ENCODE measurements around the gene ICAM1. TPM values are rescaled to one million over a fixed set of nuclear protein-coding genes. Genes with fewer than 3 reads are reported as not detected.
A peak's percentile ranks its signal among the peaks of the same experiment; 100 is the strongest.
"Not testable (repeated sequence)": the region's sequence is repeated elsewhere in the genome, so short reads cannot be mapped to it uniquely, and the experiment has no call there.

The ICAM1 gene
- total RNA-seq, 1 experiment from 2014 or later: 0.85 TPM

DNA sequence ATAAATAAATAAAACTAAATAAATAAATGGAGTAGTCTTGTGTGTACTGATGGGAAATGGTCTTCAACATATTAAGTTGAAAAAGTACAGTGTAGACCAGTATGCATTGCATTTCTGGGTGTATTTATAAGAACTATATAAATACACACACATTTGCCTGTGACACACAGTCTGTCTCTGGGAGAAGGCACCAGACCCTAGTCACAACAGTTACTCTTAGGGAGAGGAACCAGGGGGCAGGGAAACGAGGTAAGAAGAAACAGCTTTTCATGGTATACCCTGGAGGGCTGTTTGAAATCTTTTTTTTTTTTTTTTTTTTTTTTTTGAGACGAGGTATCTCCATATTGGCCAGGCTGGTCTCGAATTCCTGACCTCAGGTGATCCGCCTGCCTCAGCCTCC, 37.0 kb upstream of the ICAM1 start:
- Histone ChIP-seq H3K27me3 (no peaks in the 10 kb centered on the region), H3K4me1 (peaks cover 3% of the 10 kb centered on the region; the same call in 1 of the 2 replicates), H3K36me3 (no peaks in the 10 kb centered on the region), H3K9me3 (replicated peaks) (no peaks in the 10 kb centered on the region), H3K4me3 (no peak overlapping the region), H3K27ac (no peak overlapping the region)
- no peak for DNase-seq

DNA sequence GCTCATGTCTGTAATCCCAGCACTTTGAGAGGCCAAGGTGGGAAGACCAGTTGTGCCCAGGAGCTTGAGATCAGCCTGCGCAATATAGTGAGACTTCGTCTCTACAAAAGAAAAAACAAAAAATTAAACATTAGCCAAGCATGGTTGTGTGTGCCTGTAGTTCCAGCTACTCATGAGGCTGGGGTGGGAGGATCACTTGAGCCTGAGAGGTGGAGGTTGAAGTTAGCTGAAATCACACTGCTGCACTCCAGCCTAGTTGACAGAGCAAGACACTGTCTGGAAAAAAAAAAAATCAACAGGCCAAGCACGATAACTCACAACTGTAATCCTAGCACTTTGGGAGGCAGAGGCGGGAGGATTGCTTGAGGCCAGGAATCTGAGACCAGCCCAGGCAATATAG, 35.9 kb upstream of the ICAM1 start:
- H3K4me1 ChIP-seq: peaks cover 3% of the 10 kb centered on the region; the same call in 1 of the 2 replicates
- H3K9me3 ChIP-seq (replicated peaks): no peaks in the 10 kb centered on the region
- H3K4me3 ChIP-seq: no peak overlapping the region
- no peaks in the 10 kb centered on the region for H3K36me3 ChIP-seq
- no peak overlapping the region for H3K27ac ChIP-seq
- DNase-seq: no peak
- no peaks in the 10 kb centered on the region for H3K27me3 ChIP-seq

DNA sequence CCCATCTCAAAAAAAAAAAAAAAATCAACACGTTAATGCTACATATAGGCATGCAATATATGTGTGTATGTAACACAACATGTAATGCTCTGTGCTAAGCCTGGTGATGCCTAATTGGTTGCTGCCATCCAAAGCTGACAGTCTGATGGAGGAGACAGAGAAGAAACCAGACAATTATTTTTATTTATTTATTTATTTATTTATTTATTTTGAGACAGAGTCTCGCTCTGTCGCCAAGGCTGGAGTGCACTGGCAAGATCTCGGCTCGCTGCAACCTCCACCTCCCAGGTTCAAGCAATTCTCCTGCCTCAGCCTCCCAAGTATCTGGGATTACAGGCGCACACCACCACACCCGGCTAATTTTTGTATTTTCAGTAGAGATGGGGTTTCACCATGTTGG, 35.5 kb upstream of the ICAM1 start:
- H3K4me3 ChIP-seq; DNase-seq; H3K27ac ChIP-seq; H3K27me3 ChIP-seq; H3K36me3 ChIP-seq; H3K9me3 ChIP-seq (replicated peaks); H3K4me1 ChIP-seq: not testable (repeated sequence)

DNA sequence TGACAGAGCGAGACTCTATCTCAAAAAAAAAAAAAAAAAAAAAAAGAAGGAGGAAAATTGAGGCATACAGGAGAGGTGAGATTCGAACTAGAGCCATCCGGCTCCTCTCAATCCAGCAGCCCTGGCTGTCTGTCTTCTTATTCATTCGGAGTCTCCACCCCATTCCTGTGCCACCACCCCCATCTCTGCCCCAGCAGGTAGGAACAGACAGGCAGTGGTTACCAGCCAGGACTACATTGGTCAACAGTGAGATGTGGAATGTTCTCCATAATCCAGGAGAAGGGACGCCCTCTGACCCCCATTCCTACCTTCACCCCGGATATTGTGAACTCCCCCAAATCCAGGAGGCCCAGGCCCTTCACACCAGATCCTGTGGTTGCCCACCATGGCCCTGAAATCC, 33.2 kb upstream of the ICAM1 start:
- no peak for DNase-seq
- Histone ChIP-seq H3K4me3 (no peak overlapping the region), H3K27ac (no peak overlapping the region), H3K27me3 (no peaks in the 10 kb centered on the region), H3K36me3 (no peaks in the 10 kb centered on the region), H3K4me1 (peaks cover 3% of the 10 kb centered on the region; the same call in 1 of the 2 replicates), H3K9me3 (replicated peaks) (no peaks in the 10 kb centered on the region)

DNA sequence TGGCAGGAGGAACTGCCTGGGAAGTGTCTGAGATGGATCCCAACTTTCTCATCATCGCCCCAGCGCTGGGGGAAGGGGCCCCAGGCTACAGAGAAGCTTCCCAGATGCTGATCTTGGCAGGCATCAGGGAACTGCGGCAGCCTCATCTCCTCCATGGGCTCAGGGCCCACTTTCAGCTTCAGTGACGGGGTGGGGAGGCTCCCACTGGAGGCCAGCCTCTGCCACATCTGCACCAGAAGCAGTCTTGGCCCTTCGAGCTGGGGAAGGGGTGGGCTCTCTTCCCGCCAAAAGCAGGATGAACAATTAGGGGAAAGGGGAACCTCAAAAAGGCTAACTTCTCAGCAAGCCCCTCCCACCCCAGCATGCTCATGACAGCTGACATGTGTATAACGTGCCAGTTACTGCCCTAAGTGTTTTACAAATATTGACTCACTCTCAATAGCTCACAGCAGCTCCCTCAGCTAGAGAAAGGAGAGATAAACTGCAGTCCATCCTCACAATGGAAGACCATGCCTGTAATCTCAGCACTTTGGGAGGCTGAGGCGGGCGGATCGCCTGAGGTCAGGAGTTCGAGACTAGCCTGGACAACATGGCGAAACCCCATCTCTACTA, 32.6 kb upstream of the ICAM1 start:
- Histone ChIP-seq H3K4me1 (peaks cover 3% of the 10 kb centered on the region; the same call in 1 of the 2 replicates), H3K4me3 (no peak overlapping the region), H3K36me3 (no peaks in the 10 kb centered on the region), H3K9me3 (replicated peaks) (no peaks in the 10 kb centered on the region), H3K27ac (no peak overlapping the region), H3K27me3 (no peaks in the 10 kb centered on the region)
- DNase-seq: no peak

DNA sequence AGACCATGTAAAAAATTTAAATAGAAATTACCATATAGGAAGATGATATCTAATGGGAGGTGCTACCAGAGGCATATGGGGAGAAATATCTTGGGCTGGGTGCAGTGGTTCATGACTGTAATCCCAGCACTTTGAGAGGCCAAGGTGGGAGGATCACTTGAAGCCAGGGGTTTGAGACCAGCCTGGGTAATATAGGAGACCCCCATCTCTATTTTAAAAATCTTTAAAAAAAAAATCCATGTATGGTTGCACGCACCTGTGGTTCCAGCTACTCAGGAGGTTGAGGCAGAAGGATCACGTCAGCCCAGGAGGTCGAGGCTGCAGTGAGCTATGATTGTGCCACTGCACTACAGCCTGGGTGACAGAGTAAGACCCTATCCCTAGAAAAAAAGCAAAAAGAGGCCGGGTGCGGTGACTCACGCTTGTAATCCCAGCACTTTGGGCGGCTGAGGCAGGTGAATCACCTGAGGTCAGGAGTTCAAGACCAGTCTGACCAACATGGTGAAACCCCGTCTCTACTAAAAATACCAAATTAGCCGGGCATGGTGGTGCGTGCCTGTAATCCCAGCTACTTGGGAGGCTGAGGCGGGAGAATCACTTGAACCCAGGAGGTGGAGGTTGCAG, 29.0 kb upstream of the ICAM1 start:
- not testable (repeated sequence) for H3K27me3 ChIP-seq; H3K9me3 ChIP-seq (replicated peaks); H3K4me3 ChIP-seq; H3K4me1 ChIP-seq; H3K27ac ChIP-seq; DNase-seq; H3K36me3 ChIP-seq

DNA sequence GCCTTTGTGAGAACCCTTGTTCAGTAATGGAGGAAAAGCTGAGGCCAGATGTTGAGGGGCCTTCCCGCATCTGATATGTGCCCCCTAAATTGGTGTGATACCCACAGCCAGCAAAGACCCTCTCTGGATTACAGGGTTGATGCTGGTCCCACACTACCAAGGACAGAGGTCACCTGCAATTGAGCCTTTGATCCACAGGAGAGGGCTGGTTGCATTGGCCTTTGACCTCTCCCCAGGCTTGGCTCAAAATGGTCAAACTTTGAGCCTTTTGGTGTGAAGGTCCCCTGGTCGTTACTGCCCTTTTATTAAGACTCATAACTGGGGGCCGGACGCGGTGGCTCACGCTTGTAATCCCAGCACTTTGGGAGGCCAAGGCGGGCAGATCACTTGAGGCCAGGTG, 27.3 kb upstream of the ICAM1 start:
- DNase-seq: no peak
- H3K36me3 ChIP-seq: no peaks in the 10 kb centered on the region
- no peaks in the 10 kb centered on the region for H3K4me1 ChIP-seq
- H3K27me3 ChIP-seq: no peaks in the 10 kb centered on the region
- H3K27ac ChIP-seq: no peak overlapping the region
- no peaks in the 10 kb centered on the region for H3K9me3 ChIP-seq (replicated peaks)
- no peak overlapping the region for H3K4me3 ChIP-seq

DNA sequence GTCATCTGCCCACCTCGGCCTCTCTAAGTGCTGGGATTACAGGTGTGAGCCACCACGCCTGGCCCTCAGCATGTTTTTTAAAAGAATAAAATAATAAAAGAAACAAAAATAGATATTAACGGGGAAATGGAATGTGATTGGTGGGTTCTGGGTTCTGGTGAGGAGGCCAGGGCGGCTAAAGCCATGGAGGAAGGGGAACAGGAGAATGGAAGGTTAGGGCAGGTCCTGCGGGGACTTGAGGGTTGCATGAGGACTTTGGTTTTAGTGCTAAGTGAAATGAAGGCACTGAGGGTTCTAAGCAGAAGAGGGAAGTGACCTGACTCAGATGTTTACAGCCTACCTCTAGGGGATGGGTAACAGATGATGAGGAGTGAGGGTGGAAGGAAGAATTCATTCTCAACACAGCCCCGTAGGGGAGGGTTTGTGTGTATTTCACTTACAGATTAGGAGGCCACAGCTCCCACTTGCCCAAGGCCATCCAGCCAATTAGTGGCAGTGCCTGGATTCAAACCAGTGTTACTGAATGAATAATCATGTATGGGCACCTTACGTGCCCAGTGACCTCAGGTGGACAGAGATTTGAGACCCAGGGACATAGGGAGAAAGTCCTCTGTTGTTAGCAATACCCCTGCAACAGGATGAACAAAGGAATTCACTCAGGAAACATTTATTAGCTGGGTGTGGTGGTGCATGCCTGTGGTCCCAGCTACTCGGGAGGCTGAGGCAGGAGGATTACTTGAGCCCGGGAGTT, 25.6 kb upstream of the ICAM1 start:
- DNase-seq: no peak
- H3K9me3 ChIP-seq (replicated peaks): no peaks in the 10 kb centered on the region
- no peak overlapping the region for H3K27ac ChIP-seq
- no peaks in the 10 kb centered on the region for H3K4me1 ChIP-seq
- no peaks in the 10 kb centered on the region for H3K27me3 ChIP-seq
- H3K4me3 ChIP-seq: no peak overlapping the region
- H3K36me3 ChIP-seq: no peaks in the 10 kb centered on the region

DNA sequence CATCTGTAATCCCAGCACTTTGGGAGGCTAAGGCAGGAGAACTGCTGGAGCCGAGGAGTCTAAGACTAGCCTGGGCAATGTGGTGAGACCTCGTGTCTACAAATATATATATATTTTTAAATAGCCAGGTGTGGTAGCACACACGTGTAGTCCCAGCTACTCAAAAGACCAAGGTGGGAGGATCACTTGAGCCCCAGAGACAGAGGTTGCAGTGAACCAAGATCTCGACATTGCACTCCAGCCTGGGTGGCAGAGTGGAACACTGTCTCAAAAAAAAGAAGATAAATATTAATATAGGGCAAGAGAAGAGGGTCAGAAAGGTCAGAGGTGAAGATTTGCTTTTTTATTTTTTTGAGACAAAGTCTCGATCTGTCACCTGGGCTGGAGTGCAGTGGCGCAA, 24.4 kb upstream of the ICAM1 start:
- Histone ChIP-seq H3K9me3 (replicated peaks) (no peaks in the 10 kb centered on the region), H3K4me3 (no peak overlapping the region), H3K27me3 (no peaks in the 10 kb centered on the region), H3K4me1 (no peaks in the 10 kb centered on the region), H3K27ac (no peak overlapping the region), H3K36me3 (no peaks in the 10 kb centered on the region)
- no peak for DNase-seq

DNA sequence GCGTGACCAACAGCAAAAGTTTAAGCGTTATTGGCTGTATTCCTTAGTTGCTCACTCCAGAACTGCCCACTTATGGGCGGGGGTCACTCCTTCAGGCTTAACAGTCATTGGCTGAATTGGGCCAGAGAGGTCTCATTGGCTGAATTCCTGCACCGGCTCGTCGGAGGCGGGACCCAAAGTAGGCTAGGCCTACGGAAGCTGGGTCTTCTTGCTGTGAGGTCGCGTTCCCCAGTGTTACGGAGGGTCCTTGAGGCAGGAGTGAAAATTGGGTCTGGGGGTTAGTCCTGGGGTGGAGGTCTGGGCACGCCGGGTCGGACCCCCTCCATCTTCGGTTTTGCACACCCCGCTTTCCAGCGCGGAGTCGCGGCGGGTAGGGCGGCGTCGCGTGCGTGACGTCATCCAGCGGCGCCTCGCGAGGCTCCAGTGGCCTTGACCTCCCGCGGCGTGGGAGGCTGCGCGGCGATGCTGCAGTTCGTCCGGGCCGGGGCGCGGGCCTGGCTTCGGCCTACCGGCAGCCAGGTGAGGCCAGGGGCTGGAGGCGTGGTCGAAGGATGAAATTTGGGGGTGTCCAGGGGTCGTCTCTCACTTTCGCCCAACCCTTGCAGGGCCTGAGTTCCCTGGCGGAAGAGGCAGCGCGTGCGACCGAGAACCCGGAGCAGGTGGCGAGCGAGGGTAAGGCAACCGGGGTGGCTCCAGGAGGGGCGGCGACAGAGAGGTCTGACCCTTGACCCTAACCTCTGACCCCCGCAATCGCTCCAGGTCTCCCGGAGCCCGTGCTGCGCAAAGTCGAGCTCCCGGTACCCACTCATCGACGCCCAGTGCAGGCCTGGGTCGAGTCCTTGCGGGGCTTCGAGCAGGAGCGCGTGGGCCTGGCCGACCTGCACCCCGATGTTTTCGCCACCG, 18.9 kb upstream of the ICAM1 start, which contains the start of gene MRPL4:
TSS of gene MRPL4 (plus strand) at position 423 of the 903 bp plus-strand sequence. CDS start at position 463, 40 bp downstream.
- peak within 1 kb of the TSS; percentile 90 for H3K4me3 ChIP-seq
- no peaks in the 10 kb centered on the region for H3K9me3 ChIP-seq (replicated peaks)
- H3K27me3 ChIP-seq: no peaks in the 10 kb centered on the region

DNA sequence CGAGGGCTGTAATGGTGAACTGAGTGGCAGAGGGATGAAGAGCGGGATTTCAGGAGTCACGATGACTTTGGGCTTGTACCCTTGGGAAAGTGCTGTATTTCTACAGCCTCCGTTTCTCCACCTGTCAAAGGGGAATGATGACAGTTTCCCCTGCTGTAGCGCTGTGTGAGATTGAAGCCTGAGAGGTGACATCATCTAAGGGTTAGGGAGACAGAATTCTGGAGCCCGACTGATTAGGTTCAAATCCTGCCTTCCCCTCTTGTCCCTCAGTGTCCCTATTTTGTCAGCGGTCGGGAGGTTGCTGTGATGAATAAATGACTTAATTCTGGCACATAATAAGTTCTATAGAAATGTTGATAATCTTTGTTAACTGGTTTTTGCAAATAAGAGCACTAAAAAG, 18.2 kb upstream of the ICAM1 start:
- Histone ChIP-seq H3K27ac (peak overlapping the region; percentile 57), H3K27me3 (no peaks in the 10 kb centered on the region), H3K36me3 (peaks cover 12% of the 10 kb centered on the region), H3K4me3 (peak overlapping the region; percentile 90), H3K9me3 (replicated peaks) (no peaks in the 10 kb centered on the region), H3K4me1 (no peaks in the 10 kb centered on the region)
- DNase-seq: no peak

More for the DNA sequence above, 18.9 kb upstream of the ICAM1 start, which contains the start of gene MRPL4:
- Histone ChIP-seq H3K36me3 (peaks cover 12% of the 10 kb centered on the region), H3K4me1 (no peaks in the 10 kb centered on the region), H3K27ac (peak within 1 kb of the TSS; percentile 57)
- DNase-seq: peak; percentile 97 to 98

DNA sequence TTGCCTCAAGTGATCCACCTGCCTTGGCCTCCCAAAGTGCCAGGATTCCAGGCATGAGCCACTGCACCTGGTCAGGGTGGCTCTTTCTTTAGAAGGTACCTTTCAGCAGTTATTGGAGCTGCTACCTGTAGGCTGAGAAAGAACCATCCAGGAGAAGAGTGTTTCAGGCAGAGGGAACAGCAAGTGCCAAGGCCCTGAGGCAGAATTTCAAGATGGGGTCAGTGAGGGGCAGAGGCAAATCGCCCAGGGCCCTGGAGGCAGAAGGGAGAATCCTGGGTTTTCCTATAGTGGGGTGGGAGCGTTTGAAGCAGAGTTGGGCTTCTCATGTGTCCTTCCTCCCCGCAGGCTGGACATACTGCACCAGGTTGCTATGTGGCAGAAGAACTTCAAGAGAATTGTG, 16.7 kb upstream of the ICAM1 start:
- no peak overlapping the region for H3K27ac ChIP-seq
- DNase-seq: no peak
- H3K4me1 ChIP-seq: no peaks in the 10 kb centered on the region
- no peaks in the 10 kb centered on the region for H3K27me3 ChIP-seq
- H3K9me3 ChIP-seq (replicated peaks): no peaks in the 10 kb centered on the region
- H3K36me3 ChIP-seq: peaks cover 12% of the 10 kb centered on the region
- no peak overlapping the region for H3K4me3 ChIP-seq

DNA sequence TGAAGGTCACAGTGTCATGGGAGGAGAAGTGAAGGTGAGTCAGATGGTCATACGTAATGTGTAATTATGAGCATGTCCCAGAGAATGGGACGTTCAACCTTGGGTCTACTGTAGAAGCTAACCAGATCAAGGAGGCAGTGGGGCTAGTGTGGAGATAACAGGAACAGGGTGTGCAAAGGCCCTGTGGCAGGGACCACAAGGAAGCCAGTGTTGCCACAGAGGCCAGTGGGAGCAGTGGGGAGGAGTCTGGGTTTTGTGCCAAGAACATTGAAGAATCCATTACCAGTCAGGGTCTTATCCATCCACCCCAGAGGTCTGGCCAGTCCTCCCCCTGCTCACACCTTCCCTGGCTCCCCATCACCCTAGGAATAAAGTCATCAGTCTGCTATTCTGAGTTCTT, 15.6 kb upstream of the ICAM1 start:
- peaks cover 12% of the 10 kb centered on the region for H3K36me3 ChIP-seq
- DNase-seq: no peak
- H3K4me3 ChIP-seq: no peak overlapping the region
- no peaks in the 10 kb centered on the region for H3K9me3 ChIP-seq (replicated peaks)
- no peaks in the 10 kb centered on the region for H3K27me3 ChIP-seq
- no peaks in the 10 kb centered on the region for H3K4me1 ChIP-seq
- H3K27ac ChIP-seq: no peak overlapping the region

DNA sequence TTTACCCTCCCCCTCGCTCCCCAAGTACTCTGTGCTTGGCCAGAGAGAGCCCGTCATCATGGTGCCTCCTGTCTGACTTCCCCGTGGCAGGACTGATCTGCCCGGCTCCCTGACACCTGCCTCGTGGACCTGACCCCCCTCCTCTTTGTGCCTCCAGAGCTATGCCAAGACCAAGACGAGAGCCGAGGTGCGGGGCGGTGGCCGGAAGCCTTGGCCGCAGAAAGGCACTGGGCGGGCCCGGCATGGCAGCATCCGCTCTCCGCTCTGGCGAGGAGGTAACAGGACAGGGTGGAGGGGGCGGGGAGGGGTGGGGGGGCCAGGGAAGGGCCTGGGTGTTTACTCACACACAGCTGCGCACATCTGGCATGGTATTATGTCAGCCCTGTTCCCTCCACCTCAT, 14.4 kb upstream of the ICAM1 start:
- Histone ChIP-seq H3K9me3 (replicated peaks) (no peaks in the 10 kb centered on the region), H3K27me3 (no peaks in the 10 kb centered on the region), H3K27ac (no peak overlapping the region), H3K36me3 (peaks cover 12% of the 10 kb centered on the region), H3K4me1 (no peaks in the 10 kb centered on the region), H3K4me3 (no peak overlapping the region)
- DNase-seq: no peak

Measured in SJCRH30 (cell line).